OCI-LY1 (cell line): ENCODE measurements around the gene WDPCP.
A peak's percentile ranks its signal among the peaks of the same experiment; 100 is the strongest.

ENCODE experiments used
- CTCF ChIP-seq: fragments of 200-600 bp; sonication (generic), shearing (Covaris generic); IDR thresholded peaks from 2 replicates; pipeline ENCODE4 v1.5.1; 2017; ENCODE audit warnings: mild to moderate bottlenecking, antibody characterized with exemption, low read length, moderate library complexity, mixed read lengths
- EZH2 ChIP-seq: fragments of 200-600 bp; sonication (generic), shearing (Covaris generic); IDR thresholded peaks from 2 replicates; pipeline ENCODE4 v1.8.0; 2017; ENCODE audit warnings: borderline replicate concordance, mixed run types, mild to moderate bottlenecking, antibody characterized with exemption, low read length, moderate library complexity, mixed read lengths

GRCh38 chr2:63300835-63301234, 287.4 kb downstream of the WDPCP start:
- TF ChIP-seq CTCF (peak; percentile 33; the same call in 1 of the 2 replicates), EZH2 (no peak)
